Measurements from ENCODE around the gene CHST3. TPM values are rescaled to one million over a fixed set of nuclear protein-coding genes. Genes with fewer than 3 reads are reported as not detected.

CHST3 gene
- polyA plus RNA-seq, 2 of the 4 experiments (the other 2 are of a cell fraction) = 12.8 to 23.1 TPM

- no peak overlapping the region for H3K4me3 ChIP-seq
- ChIA-PET CTCF (interaction anchor here (0.6 to 11.5 kb wide), 14 partner anchors 10 to 329 kb away, joined by 3 to 207 read pairs (median 6); partner anchors contain the start of gene CHST3), POLR2A (interaction anchor here (0.9 kb wide), 1 partner anchor 90 kb away, joined by 3 read pairs; no protein-coding TSS in a partner anchor)
- peaks cover 23% of the 10 kb centered on the region for H3K4me1 ChIP-seq
- H3K4me2 ChIP-seq = peak overlapping the region; percentile 79
- 66% methylated on average over 9 of the region's 9 CpGs for WGBS (ENCODE audit: missing lambda C conversion rate)
- peak overlapping the region; percentile 72 to 84; a peak in 5 of 6 replicates for H3K27ac ChIP-seq
- no peaks in the 10 kb centered on the region for H3K9me3 ChIP-seq
- no peak for FAIRE-seq
- TF ChIP-seq RCOR1 (IDR thresholded peaks at IDR 0.05; ENCODE audit: low read depth, low read length) (no peak), NFE2L2 (conservative IDR thresholded peaks at IDR 0.05; ENCODE audit: low read length) (no peak)
- TF ChIP-seq, protein P1, sequence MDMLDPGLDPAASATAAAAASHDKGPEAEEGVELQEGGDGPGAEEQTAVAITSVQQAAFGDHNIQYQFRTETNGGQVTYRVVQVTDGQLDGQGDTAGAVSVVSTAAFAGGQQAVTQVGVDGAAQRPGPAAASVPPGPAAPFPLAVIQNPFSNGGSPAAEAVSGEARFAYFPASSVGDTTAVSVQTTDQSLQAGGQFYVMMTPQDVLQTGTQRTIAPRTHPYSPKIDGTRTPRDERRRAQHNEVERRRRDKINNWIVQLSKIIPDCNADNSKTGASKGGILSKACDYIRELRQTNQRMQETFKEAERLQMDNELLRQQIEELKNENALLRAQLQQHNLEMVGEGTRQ (IDR thresholded peaks at IDR 0.05) = no peak
- TF ChIP-seq, protein P2, sequence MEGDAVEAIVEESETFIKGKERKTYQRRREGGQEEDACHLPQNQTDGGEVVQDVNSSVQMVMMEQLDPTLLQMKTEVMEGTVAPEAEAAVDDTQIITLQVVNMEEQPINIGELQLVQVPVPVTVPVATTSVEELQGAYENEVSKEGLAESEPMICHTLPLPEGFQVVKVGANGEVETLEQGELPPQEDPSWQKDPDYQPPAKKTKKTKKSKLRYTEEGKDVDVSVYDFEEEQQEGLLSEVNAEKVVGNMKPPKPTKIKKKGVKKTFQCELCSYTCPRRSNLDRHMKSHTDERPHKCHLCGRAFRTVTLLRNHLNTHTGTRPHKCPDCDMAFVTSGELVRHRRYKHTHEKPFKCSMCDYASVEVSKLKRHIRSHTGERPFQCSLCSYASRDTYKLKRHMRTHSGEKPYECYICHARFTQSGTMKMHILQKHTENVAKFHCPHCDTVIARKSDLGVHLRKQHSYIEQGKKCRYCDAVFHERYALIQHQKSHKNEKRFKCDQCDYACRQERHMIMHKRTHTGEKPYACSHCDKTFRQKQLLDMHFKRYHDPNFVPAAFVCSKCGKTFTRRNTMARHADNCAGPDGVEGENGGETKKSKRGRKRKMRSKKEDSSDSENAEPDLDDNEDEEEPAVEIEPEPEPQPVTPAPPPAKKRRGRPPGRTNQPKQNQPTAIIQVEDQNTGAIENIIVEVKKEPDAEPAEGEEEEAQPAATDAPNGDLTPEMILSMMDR (IDR thresholded peaks at IDR 0.05) = peak; percentile 23; the same call in 2 of the 3 replicates
- peak in 1 of 2 experiments; percentile 47 for DNase-seq (ENCODE audit: low read depth in 1 of 2, low spot score in 1 of 2)
- ATAC-seq = peak in 1 of 2 experiments; percentile 52; a peak in 3 of 6 replicates
These were observed 6.5 kb upstream of the CHST3 start for GRCh38 chr10:71957546-71958275.

GRCh38 chr10:71959526-71959925 lies 4.7 kb upstream of the CHST3 start:
- ChIA-PET POLR2A (no interaction called here), CTCF (interaction anchor here (1.3 to 2.5 kb wide), 3 partner anchors 39 to 88 kb away, joined by 3 to 8 read pairs (median 8); no protein-coding TSS in a partner anchor)
- ATAC-seq (no peak), FAIRE-seq (no peak), DNase-seq (ENCODE audit: low read depth in 1 of 2, low spot score in 1 of 2) (no peak)
- Histone ChIP-seq H3K9me3 (no peaks in the 10 kb centered on the region), H3K4me3 (no peak overlapping the region), H3K27ac (no peak overlapping the region), H3K4me1 (peaks cover 22% of the 10 kb centered on the region), H3K4me2 (no peak overlapping the region)
- 94% methylated on average over 3 of the region's 3 CpGs for WGBS (ENCODE audit: missing lambda C conversion rate)
- TF ChIP-seq POLR2AphosphoS2 (conservative IDR thresholded peaks at IDR 0.05; ENCODE audit: low read length) (no peak), HEYL (CRISPR knock-in tag; IDR thresholded peaks at IDR 0.05) (no peak), MYC (IDR thresholded peaks at IDR 0.05; ENCODE audit: borderline replicate concordance, low read length) (no peak), SMC3 (IDR thresholded peaks at IDR 0.05) (no peak), CHD2 (IDR thresholded peaks at IDR 0.05; ENCODE audit: low read length, partially characterized antibody) (no peak), MAFK (IDR thresholded peaks at IDR 0.05; ENCODE audit: partially characterized antibody) (no peak), EHF (CRISPR knock-in tag; IDR thresholded peaks at IDR 0.05) (no peak), JUNB (IDR thresholded peaks at IDR 0.05) (no peak), PHF8 (IDR thresholded peaks at IDR 0.05; ENCODE audit: borderline replicate concordance, low read depth) (no peak)

DNA sequence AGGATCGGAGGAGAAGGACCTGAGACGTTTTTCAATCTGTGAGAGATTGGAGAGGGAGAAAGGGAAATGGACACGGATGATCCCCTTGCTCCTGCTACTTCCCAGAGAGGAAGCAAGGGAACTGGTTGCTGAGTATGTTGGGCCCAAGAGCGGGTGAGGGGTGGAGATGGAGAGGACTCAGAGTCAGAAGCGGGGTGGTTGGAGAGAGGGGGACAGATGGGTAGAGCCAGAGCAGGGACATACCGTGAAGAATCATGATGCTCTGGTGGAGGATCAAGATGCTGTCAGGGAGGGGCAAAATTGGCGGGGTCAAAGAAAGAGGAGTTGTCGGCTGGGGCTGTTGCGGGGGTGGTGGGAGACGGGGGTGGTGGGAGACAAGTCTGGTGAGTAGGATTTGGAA lies 2.4 kb upstream of the CHST3 start:
- WGBS (ENCODE audit: missing lambda C conversion rate) = 87% methylated on average over 10 of the region's 10 CpGs
- ATAC-seq = no peak
- POLR2A ChIA-PET = no interaction called here
- TF ChIP-seq CEBPB (IDR thresholded peaks at IDR 0.05) (no peak), BHLHE40 (IDR thresholded peaks at IDR 0.05; ENCODE audit: low read depth, low read length) (no peak), FOXS1 (CRISPR knock-in tag; IDR thresholded peaks at IDR 0.05) (no peak), JUNB (IDR thresholded peaks at IDR 0.05) (no peak), CBX2 (IDR thresholded peaks at IDR 0.05; ENCODE audit: borderline replicate concordance, low read depth) (no peak), NPAS2 (CRISPR knock-in tag; IDR thresholded peaks at IDR 0.05; ENCODE audit: borderline replicate concordance) (no peak), KDM5A (IDR thresholded peaks at IDR 0.05) (no peak), HEYL (CRISPR knock-in tag; IDR thresholded peaks at IDR 0.05) (no peak)
- TF ChIP-seq, protein P3, sequence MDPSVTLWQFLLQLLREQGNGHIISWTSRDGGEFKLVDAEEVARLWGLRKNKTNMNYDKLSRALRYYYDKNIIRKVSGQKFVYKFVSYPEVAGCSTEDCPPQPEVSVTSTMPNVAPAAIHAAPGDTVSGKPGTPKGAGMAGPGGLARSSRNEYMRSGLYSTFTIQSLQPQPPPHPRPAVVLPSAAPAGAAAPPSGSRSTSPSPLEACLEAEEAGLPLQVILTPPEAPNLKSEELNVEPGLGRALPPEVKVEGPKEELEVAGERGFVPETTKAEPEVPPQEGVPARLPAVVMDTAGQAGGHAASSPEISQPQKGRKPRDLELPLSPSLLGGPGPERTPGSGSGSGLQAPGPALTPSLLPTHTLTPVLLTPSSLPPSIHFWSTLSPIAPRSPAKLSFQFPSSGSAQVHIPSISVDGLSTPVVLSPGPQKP (IDR thresholded peaks at IDR 0.05; ENCODE audit: low read depth, low read length) = no peak
- CTCF ChIA-PET = no interaction called here
- Histone ChIP-seq H3K9me3 (no peaks in the 10 kb centered on the region), H3K27ac (no peak overlapping the region), H3K4me1 (peaks cover 27% of the 10 kb centered on the region), H3K4me2 (no peak overlapping the region), H3K4me3 (no peak overlapping the region)
- no peak for FAIRE-seq
- DNase-seq (ENCODE audit: low read depth in 1 of 2, low spot score in 1 of 2) = no peak

Data from A549 (cell line).